Measurements from ENCODE around the gene THRAP3.
"Not testable (repeated sequence)": the region's sequence is repeated elsewhere in the genome, so short reads cannot be mapped to it uniquely, and the experiment has no call there.

The THRAP3 gene, protein sequence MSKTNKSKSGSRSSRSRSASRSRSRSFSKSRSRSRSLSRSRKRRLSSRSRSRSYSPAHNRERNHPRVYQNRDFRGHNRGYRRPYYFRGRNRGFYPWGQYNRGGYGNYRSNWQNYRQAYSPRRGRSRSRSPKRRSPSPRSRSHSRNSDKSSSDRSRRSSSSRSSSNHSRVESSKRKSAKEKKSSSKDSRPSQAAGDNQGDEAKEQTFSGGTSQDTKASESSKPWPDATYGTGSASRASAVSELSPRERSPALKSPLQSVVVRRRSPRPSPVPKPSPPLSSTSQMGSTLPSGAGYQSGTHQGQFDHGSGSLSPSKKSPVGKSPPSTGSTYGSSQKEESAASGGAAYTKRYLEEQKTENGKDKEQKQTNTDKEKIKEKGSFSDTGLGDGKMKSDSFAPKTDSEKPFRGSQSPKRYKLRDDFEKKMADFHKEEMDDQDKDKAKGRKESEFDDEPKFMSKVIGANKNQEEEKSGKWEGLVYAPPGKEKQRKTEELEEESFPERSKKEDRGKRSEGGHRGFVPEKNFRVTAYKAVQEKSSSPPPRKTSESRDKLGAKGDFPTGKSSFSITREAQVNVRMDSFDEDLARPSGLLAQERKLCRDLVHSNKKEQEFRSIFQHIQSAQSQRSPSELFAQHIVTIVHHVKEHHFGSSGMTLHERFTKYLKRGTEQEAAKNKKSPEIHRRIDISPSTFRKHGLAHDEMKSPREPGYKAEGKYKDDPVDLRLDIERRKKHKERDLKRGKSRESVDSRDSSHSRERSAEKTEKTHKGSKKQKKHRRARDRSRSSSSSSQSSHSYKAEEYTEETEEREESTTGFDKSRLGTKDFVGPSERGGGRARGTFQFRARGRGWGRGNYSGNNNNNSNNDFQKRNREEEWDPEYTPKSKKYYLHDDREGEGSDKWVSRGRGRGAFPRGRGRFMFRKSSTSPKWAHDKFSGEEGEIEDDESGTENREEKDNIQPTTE

DNA sequence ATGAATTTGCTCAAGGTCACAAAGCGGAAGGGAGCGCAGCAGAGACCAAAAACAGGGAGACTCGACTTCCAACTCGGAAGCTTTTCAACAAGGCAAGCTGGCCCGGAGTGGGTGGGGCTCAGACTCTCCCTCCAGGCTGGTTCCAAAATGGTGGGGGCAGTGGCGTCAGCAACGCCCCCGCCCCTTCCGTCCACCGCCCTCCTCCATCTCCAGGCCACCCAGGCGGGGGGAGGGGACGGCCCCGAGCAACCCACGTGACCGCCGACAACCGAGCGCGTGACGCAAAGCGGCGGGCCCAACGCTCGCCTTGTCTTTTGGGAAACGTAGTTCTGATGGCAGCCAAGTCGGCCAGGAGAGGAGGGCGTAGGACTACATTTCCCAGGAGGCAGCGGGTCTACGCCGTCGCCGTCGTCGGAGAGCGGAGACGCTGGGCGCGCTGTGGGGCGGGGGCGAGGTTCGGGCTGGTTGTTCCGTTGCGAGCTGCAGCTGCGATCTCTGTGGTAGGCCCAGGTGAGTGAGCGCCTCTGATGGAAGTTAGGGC lies at the start of gene THRAP3:
THRAP3 (plus strand) TSS at position 448 of the 541 bp plus-strand sequence. CDS start 58,121 bp downstream, outside the sequence.
- Histone ChIP-seq H3K27ac (peak within 1 kb of the TSS; percentile 69 to 100 (median 96)), H3K4me3 (peak within 1 kb of the TSS; percentile 64 to 88 (median 77))

DNA sequence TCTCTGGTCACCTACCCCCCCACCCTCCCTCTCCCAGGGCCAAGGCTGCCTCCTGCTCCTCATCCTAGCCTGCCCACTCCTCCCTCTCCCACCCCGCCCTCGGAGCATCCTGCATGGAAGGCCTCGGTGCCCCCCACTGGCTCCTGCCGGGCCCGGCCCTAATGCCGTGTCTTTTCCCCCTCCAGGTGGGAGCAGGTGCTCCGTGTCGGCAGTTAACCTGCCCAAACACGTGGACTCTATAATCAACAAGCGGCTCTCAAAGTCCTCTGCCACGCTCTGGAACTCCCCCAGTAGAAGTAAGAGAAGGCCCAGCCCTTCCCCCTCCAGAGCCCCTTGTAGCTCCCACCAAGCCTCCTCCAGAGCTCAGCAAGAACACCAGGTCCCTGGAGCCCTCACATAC lies 49.5 kb upstream of the THRAP3 start:
- H3K4me3 ChIP-seq, result no peak overlapping the region
- H3K27ac ChIP-seq, result peak overlapping the region in 3 of 21 experiments; percentile 34 to 49 (median 46)

DNA sequence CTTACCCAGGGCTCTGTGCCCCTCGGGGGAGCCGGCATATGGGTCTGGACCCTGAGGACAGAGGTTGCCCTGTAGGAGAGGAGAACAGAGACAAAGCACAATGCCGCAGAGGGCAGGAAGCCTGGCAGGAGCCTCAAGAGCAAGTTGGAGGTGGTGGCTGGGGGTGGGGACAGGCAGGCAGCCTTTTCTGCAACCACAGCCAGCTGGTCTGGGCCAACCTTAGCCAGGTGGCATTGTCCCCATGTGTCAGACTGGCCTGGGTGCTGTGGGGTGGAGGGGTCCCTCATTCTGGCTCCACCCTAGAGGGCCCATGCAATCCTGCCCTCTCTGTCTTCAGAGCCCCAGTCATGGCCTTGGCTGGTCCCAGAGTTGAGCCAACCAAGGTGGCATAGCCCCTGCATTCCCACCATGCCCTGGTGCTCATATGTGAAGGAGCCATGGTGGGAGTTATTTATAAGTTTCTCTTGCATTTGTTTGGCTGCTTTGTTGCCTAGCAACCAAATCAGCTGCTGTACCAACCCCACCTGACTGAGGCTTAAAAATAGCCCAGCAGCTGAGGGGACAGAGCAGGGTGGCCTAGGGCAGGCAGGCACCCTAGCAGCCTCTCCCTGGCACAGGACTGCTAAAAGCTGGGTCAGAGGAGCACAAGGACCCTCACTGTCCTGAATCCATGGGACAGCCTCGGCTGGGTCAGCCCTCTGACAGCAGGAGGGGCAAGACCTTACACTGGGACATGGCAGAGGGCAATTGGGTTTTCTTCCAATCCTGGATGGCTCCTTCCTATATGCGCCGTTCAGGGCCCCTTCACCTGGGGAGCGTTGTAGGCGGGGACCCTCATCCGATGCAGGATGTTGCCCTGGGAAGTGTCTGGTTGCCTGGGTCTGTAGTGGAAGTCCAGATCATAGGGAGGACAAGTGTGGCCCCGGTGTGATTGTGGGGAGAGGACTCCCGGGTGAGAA lies 48.8 kb upstream of the THRAP3 start:
- Histone ChIP-seq H3K4me3 (no peak overlapping the region), H3K27ac (peak overlapping the region in 4 of 21 experiments; percentile 23 to 49 (median 40))

DNA sequence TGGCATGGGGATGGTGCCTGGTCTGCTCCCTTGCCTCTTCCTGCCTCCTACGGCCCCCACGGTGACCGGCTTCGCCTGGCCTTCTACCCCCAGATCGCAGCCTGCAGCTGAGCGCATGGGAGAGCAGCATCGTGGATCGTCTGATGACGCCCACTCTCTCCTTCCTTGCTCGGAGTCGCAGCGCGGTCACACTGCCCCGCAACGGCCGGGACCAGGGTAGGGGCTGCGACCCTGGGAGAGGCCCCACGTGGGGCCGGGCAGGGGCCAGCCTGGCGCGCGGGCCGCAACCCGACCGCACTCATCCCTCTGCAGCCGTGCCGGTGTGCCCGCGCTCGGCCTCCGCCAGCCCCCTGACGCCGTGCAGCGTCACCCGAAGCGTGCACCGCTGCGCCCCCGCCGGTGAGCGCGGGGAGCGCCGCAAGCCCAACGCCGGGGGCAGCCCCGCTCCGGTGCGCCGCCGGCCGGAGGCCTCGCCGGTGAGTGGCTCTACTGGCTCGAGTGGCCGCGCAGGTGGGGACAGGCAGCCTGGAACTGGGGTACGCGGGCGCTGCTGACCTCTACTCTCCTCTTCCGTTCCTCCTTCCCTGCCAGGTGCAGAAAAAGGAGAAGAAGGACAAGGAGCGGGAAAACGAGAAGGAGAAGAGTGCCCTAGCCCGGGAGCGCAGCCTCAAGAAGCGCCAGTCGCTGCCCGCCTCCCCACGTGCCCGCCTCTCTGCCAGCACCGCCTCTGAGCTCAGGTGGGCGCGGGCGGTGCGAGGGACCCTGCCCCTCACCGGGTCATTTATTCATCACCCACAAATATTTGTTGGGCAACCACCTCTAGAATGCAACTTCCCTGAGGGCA lies 47.9 kb upstream of the THRAP3 start:
- no peak overlapping the region for H3K27ac ChIP-seq
- no peak overlapping the region for H3K4me3 ChIP-seq

DNA sequence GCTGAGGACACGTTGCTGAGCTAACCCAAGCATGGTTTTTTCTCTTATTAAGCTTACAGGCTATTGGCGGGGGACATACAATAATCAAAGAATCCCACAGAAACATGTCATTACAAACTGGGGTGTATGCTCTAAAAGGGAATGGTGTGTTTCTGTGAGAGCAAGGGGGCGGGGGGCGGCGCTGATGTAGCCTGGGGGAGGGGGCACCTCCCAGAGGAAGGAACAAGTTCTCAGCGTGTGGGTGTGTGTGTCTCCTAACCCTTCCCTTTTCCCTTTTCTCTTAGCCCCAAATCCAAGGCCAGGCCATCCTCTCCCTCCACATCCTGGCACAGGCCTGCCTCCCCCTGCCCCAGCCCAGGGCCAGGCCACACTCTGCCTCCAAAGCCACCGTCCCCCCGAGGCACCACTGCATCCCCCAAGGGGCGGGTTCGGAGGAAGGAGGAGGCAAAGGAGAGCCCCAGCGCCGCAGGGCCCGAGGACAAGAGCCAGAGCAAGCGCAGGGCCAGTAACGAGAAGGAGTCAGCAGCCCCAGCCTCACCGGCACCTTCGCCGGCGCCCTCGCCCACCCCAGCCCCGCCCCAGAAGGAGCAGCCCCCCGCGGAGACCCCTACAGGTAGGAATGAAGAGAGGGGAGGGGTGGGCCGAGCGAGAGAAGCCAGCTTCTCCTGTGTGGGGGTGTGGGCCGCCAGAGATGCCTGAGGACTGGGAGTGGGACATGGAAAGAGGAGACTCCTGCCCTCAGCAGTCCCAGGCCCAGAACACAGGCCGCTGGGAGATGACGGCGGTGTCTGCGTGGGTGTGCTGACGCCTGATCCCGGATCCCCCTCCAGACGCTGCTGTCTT lies 46.4 kb upstream of the THRAP3 start:
- Histone ChIP-seq H3K27ac (peak overlapping the region in 3 of 21 experiments; percentile 35 to 38 (median 38)), H3K4me3 (no peak overlapping the region)

DNA sequence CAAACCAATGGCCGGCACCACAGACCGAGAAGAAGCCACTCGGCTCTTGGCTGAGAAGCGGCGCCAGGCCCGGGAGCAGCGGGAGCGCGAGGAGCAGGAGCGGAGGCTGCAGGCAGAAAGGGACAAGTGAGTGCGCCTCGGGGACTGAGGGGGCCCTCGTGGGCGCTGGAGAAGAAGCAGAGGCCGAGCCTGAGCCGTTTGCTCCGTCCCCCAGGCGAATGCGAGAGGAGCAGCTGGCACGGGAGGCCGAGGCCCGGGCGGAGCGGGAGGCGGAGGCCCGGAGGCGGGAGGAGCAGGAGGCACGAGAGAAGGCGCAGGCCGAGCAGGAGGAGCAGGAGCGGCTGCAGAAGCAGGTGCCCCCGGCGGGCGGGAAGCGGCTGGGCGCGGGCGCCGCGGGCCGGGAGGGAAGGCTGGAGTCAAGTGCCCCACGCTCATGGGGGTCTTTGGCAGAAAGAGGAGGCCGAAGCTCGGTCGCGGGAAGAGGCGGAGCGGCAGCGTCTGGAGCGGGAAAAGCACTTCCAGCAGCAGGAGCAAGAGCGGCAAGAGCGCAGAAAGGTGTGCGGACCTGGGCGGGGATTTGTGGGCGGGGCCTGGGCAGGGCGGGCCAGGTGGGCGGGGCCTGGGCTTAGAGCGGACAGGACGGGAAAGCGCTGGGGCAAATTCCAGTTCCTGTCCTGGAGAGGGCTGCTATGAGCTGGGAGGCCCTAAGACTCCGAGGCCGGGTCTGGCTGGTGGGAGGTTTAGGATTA lies 45.6 kb upstream of the THRAP3 start:
- peak overlapping the region in 4 of 21 experiments; percentile 4 to 38 (median 36) for H3K27ac ChIP-seq
- no peak overlapping the region for H3K4me3 ChIP-seq

DNA sequence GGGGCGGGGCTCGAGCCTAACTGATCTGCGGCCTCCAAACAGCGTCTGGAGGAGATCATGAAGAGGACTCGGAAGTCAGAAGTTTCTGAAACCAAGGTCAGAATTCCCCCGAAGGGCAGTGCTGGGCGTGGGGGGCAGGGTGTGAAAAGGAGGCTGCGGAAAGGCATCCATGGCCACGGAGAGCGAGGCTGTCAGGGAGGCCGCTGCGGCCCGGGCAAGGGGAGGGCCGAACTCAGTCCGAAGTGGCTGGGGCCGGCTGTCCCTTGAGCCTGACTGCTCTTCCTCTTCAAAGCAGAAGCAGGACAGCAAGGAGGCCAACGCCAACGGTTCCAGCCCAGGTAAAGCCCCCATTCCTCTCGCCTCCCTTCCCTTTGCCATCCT lies 45.0 kb upstream of the THRAP3 start:
- Histone ChIP-seq H3K27ac (no peak overlapping the region), H3K4me3 (no peak overlapping the region)

DNA sequence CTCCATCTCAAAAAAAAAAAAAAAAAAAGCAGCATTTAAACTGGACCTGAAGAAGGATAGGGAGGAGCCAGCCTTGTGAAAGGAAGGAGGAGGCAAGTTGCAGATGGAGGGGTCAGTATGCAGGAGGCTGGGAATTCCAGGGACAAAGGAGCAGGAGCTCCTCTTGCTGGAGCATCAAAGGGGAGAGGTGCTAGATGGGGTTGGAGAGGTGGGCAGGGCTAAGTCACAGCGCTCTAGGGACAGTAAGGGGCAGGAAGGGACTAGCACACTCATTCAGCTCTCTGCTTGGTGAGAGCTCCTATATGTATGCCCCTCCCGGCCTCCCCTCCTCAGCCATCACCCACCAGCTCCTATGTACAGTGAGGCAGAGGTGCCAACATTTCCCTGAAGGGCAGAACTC lies 41.5 kb upstream of the THRAP3 start:
- H3K27ac ChIP-seq, result peak overlapping the region in 1 of 21 experiments; percentile 20
- H3K4me3 ChIP-seq, result no peak overlapping the region

DNA sequence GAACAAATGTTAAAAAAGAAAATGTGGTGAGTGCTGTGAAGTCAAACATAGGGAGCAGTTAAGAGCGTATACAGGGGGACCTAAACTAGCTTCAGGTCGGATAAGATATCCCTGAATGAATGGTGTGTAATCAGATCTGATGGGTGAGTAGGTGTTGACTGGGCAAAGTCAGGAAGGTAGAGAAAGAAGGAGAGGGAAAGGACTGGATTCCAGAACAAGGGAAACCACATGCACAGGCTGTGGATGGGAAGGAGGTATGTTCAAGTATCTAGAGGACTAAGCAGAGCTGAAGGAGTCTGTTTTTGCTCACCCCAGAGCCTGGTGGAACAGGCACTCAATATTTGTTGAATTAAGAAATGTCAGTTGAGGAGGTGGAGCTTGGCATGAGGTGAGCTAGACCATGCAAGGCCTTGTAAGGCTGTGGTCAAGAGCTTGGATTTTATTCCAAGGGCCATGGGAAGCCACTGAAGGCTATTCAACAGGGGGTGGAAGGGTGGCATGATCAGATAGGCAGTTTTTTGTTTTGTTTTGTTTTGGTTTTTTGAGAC lies 40.9 kb upstream of the THRAP3 start:
- H3K27ac ChIP-seq, result peak overlapping the region in 3 of 21 experiments; percentile 19 to 42 (median 20)
- H3K4me3 ChIP-seq, result no peak overlapping the region

DNA sequence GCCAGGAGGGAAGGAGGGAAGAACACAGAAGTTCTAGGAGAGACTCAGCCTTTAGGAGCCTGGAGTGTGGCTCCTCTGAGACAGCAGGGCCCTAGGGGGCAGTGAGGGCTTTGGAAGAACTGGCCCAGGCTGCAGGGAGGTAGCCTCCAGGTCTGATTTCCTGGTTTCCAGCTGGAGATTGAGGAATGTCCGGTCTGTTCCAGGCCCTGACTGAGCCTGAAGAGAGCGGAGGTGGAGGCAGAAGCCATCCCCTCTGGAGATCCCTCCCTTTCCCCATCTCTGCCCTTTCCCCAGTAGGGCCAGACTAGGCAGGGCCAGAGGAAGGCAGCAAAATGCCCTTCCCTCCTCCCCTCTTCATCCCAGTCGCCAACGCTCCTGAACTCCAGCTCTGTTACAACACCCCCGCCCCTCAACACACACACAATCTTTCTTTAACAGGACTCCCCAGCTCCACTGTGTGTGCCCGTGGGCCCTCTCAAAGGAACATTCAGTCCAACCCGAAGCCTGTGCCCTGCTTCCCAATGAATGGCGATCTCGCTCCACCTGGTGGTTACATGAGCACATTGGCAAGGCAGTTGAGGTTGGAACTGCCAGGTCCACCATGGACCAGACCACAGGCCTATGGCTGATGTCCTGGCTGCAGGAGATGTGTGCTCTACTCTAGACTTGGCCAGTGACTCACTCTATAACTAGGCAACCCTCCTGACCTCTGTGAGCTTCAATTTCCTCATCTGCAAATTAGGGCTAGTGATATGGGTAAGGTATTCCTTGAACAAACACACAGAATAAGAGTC lies 36.2 kb upstream of the THRAP3 start:
- Histone ChIP-seq H3K27ac (peak overlapping the region in 20 of 21 experiments; percentile 32 to 88 (median 76)), H3K4me3 (no peak overlapping the region)

DNA sequence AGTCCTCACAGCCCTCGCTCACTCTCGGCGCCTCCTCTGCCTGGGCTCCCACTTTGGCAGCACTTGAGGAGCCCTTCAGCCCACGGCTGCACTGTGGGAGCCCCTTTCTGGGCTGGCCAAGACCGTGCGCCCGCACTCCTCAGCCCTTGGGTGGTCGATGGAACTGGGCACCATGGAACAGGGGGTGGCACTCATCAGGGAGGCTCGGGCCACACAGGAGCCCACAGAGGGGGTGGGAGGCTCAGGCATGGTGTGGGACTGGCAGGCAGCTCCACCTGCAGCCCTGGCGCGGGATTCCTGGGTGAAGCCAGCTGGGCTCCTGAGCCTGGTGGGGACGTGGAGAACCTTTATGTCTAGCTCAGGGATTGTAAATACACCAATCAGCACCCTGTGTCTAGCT lies 27.4 kb upstream of the THRAP3 start:
- not testable (repeated sequence) for H3K27ac ChIP-seq, H3K4me3 ChIP-seq

DNA sequence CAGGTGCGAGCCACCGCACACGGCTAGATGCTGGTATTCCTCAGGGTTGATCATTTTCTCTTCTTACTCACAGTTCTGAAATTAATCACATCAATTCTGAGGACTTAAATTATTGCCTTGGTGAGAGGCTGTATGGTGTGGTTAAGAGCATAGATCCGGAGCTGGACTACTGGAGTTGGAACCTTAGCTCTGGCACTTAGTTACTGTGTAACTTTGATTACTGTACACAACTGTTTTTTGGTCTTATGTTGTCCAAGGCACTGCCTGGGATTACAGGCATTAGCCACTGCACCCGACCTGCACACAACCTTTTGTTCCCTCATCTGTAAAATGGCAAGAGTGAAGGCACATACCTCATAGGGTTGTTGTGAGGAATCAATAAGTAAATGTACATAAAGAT lies 25.6 kb upstream of the THRAP3 start:
- H3K4me3 ChIP-seq, result no peak overlapping the region
- H3K27ac ChIP-seq, result no peak overlapping the region

DNA sequence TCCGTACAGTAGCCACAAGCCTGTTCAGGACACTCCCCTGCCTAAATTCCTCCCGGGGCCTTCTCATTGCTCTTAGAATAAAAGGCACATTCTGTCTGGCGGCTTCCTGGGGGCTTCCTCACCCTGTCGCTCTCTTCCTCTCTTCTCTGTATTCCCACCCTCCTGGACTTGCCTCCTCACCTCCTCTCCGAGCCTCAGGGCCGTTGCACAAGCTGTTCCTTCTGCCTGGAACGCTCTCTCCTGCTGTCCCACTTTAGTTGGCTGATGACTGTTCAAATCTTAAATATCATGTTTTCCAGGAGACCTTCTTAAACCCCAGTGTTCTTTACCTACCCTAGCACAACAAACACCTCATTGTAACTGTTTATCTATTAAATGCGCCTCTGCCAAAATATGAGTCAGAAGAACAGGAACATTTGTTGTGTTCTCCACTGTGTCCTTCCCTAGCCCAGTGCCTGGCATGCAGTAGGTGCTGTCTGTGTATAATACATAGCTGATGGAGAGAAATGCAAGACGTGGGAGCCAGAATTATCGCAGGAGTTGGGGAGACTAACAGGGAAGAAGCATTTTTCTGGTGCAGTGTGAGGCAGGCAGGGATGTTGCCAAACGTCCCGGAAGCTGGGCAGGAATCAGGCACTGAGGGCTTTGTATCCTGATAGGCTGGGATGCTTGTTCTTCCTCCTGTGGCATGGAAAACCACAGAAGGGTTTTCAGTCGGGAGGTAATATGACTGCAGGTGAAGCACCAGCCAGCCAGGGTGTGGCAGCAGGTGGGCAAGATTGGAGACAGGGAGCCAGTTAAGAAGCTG lies 24.1 kb upstream of the THRAP3 start:
- Histone ChIP-seq H3K4me3 (no peak overlapping the region), H3K27ac (peak overlapping the region in 4 of 21 experiments; percentile 7 to 66 (median 43))

DNA sequence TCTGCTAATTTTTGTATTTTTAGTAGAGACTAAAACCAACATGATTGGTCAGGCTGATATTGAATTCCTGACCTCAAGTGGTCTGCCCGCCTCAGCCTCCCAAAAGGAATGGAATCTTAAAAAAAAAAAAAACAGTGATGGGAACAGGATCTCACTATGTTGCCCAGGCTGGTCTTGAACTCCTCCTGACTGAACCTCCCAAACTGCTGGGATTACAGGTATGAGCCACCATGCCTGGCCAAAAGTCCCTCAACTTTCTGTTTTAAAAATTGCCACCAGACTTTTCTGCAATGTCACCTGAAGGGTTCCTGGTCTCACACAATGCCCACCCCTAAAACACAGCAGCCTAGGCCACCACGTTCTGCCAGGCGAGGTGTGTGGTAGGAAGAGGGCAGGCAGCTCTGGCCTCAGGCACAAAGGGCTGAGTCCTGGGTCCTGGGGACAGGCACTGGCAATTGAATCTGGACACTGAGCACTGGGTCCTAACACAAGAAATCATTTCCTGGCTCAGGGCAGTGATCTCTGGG lies 21.2 kb upstream of the THRAP3 start:
- H3K4me3 ChIP-seq, result no peak overlapping the region
- peak overlapping the region in 16 of 21 experiments; percentile 3 to 76 (median 54) for H3K27ac ChIP-seq

Data from skin epidermis (tissue), 12 donors.